ENCODE measurements around the gene GPS2. TPM values are rescaled to one million over a fixed set of nuclear protein-coding genes. Genes with fewer than 3 reads are reported as not detected.

The GPS2 gene
- total RNA-seq, 1 donor from 2014 or later: 22.4 TPM

GRCh38 chr17:7304179-7304578 is 11.0 kb downstream of the GPS2 start:
- no peaks in the 10 kb centered on the region for H3K27me3 ChIP-seq (ENCODE audit: control insufficient read depth, insufficient read depth, low read length)
- FAIRE-seq (no peak), DNase-seq (ENCODE audit: low read depth) (no peak)
- H3K4me3 ChIP-seq (ENCODE audit: low read depth, low read length): no peak overlapping the region
- H3K36me3 ChIP-seq (ENCODE audit: control insufficient read depth, insufficient read depth, low read length): no peaks in the 10 kb centered on the region
- TF ChIP-seq CTCF (IDR thresholded peaks at IDR 0.05; ENCODE audit: insufficient read depth, low read length, severe bottlenecking): no peak

- peak; percentile 42 for DNase-seq (ENCODE audit: low read depth)
- TF ChIP-seq CTCF (IDR thresholded peaks at IDR 0.05; ENCODE audit: insufficient read depth, low read length, severe bottlenecking): peak; percentile 93
- no peak overlapping the region for H3K4me3 ChIP-seq (ENCODE audit: low read depth, low read length)
- peaks cover 2% of the 10 kb centered on the region for H3K27me3 ChIP-seq (ENCODE audit: control insufficient read depth, insufficient read depth, low read length)
- FAIRE-seq: no peak
- no peaks in the 10 kb centered on the region for H3K36me3 ChIP-seq (ENCODE audit: control insufficient read depth, insufficient read depth, low read length)
Observed at GRCh38 chr17:7296189-7296861, 18.8 kb downstream of the GPS2 start.

GRCh38 chr17:7295230-7296180 is 19.7 kb downstream of the GPS2 start:
- Histone ChIP-seq H3K27me3 (ENCODE audit: control insufficient read depth, insufficient read depth, low read length) (peaks cover 3% of the 10 kb centered on the region), H3K36me3 (ENCODE audit: control insufficient read depth, insufficient read depth, low read length) (no peaks in the 10 kb centered on the region), H3K4me3 (ENCODE audit: low read depth, low read length) (peak overlapping the region; percentile 34)
- peak; percentile 11 for TF ChIP-seq CTCF (IDR thresholded peaks at IDR 0.05; ENCODE audit: insufficient read depth, low read length, severe bottlenecking)
- FAIRE-seq (no peak), DNase-seq (ENCODE audit: low read depth) (no peak)

GRCh38 chr17:7294614-7295153 is 20.5 kb downstream of the GPS2 start, which contains the start of gene YBX2:
Gene YBX2, minus strand, starts transcription at chr17:7294639. Its CDS starts 139 bp downstream, at chr17:7294500.
- H3K36me3 ChIP-seq (ENCODE audit: control insufficient read depth, insufficient read depth, low read length): no peaks in the 10 kb centered on the region
- no peak for DNase-seq (ENCODE audit: low read depth)
- peak within 1 kb of the TSS; percentile 34 for H3K4me3 ChIP-seq (ENCODE audit: low read depth, low read length)
- H3K27me3 ChIP-seq (ENCODE audit: control insufficient read depth, insufficient read depth, low read length): peaks cover 3% of the 10 kb centered on the region
- no peak for FAIRE-seq
- no peak for TF ChIP-seq CTCF (IDR thresholded peaks at IDR 0.05; ENCODE audit: insufficient read depth, low read length, severe bottlenecking)

GRCh38 chr17:7293816-7294613 is 21.1 kb downstream of the GPS2 start:
- Histone ChIP-seq H3K4me3 (ENCODE audit: low read depth, low read length) (peak overlapping the region; percentile 34), H3K27me3 (ENCODE audit: control insufficient read depth, insufficient read depth, low read length) (peaks cover 3% of the 10 kb centered on the region), H3K36me3 (ENCODE audit: control insufficient read depth, insufficient read depth, low read length) (no peaks in the 10 kb centered on the region)
- DNase-seq (ENCODE audit: low read depth) (no peak), FAIRE-seq (no peak)
- TF ChIP-seq CTCF (IDR thresholded peaks at IDR 0.05; ENCODE audit: insufficient read depth, low read length, severe bottlenecking): no peak

Data from bronchial epithelial cell (primary cell).